Astrocyte (in vitro differentiated cells and primary cell): ENCODE measurements around the gene GADL1.

Experiments
- CTCF ChIP-seq: IDR thresholded peaks from 2 replicates; pipeline ENCODE4 v1.5.1; 2011; ENCODE audit warnings: low read depth, mild to moderate bottlenecking, inconsistent platforms, low read length, moderate library complexity; ENCODE audit not compliant: insufficient read depth
- EZH2 ChIP-seq: IDR thresholded peaks from 2 replicates; pipeline ENCODE4 v1.6.1; 2012; ENCODE audit warnings: mild to moderate bottlenecking, low read length, inconsistent platforms; ENCODE audit not compliant: insufficient read depth

- TF ChIP-seq CTCF (no peak), EZH2 (no peak)
Observed at GRCh38 chr3:30684356-30684755, 210.1 kb downstream of the GADL1 start.
